ENCODE measurements around the gene AMBRA1. TPM values are rescaled to one million over a fixed set of nuclear protein-coding genes. Genes with fewer than 3 reads are reported as not detected.

Gene AMBRA1
- total RNA-seq, 1 donor from 2014 or later: 11.3 TPM

GRCh38 chr11:46408407-46408986 lies 185.3 kb downstream of the AMBRA1 start:
- DNase-seq (ENCODE audit: low read depth) (no peak), FAIRE-seq (no peak)
- no peak for TF ChIP-seq CTCF (IDR thresholded peaks at IDR 0.05; ENCODE audit: insufficient read depth, low read length, severe bottlenecking)
- Histone ChIP-seq H3K36me3 (ENCODE audit: control insufficient read depth, insufficient read depth, low read length) (peaks cover 15% of the 10 kb centered on the region), H3K27me3 (ENCODE audit: control insufficient read depth, insufficient read depth, low read length) (no peaks in the 10 kb centered on the region), H3K4me3 (ENCODE audit: low read depth, low read length) (no peak overlapping the region)

GRCh38 chr11:46407635-46408034 lies 186.2 kb downstream of the AMBRA1 start:
- no peak for FAIRE-seq
- no peak for TF ChIP-seq CTCF (IDR thresholded peaks at IDR 0.05; ENCODE audit: insufficient read depth, low read length, severe bottlenecking)
- Histone ChIP-seq H3K36me3 (ENCODE audit: control insufficient read depth, insufficient read depth, low read length) (peaks cover 17% of the 10 kb centered on the region), H3K27me3 (ENCODE audit: control insufficient read depth, insufficient read depth, low read length) (no peaks in the 10 kb centered on the region), H3K4me3 (ENCODE audit: low read depth, low read length) (no peak overlapping the region)
- DNase-seq (ENCODE audit: low read depth): no peak

GRCh38 chr11:46404476-46405017 lies 189.3 kb downstream of the AMBRA1 start:
- H3K4me3 ChIP-seq (ENCODE audit: low read depth, low read length): no peak overlapping the region
- peaks cover 16% of the 10 kb centered on the region for H3K36me3 ChIP-seq (ENCODE audit: control insufficient read depth, insufficient read depth, low read length)
- DNase-seq (ENCODE audit: low read depth): no peak
- FAIRE-seq: no peak
- no peak for TF ChIP-seq CTCF (IDR thresholded peaks at IDR 0.05; ENCODE audit: insufficient read depth, low read length, severe bottlenecking)
- no peaks in the 10 kb centered on the region for H3K27me3 ChIP-seq (ENCODE audit: control insufficient read depth, insufficient read depth, low read length)

- H3K36me3 ChIP-seq (ENCODE audit: control insufficient read depth, insufficient read depth, low read length): peaks cover 12% of the 10 kb centered on the region
- TF ChIP-seq CTCF (IDR thresholded peaks at IDR 0.05; ENCODE audit: insufficient read depth, low read length, severe bottlenecking): no peak
- DNase-seq (ENCODE audit: low read depth) (no peak), FAIRE-seq (no peak)
- no peaks in the 10 kb centered on the region for H3K27me3 ChIP-seq (ENCODE audit: control insufficient read depth, insufficient read depth, low read length)
- no peak overlapping the region for H3K4me3 ChIP-seq (ENCODE audit: low read depth, low read length)
Measured at GRCh38 chr11:46402957-46403902, 190.6 kb downstream of the AMBRA1 start.

GRCh38 chr11:46397526-46397925 lies 196.3 kb downstream of the AMBRA1 start:
- Histone ChIP-seq H3K4me3 (ENCODE audit: low read depth, low read length) (no peak overlapping the region), H3K36me3 (ENCODE audit: control insufficient read depth, insufficient read depth, low read length) (peaks cover 5% of the 10 kb centered on the region), H3K27me3 (ENCODE audit: control insufficient read depth, insufficient read depth, low read length) (no peaks in the 10 kb centered on the region)
- FAIRE-seq (no peak), DNase-seq (ENCODE audit: low read depth) (no peak)
- TF ChIP-seq CTCF (IDR thresholded peaks at IDR 0.05; ENCODE audit: insufficient read depth, low read length, severe bottlenecking): no peak
